Pancreas (tissue), 10 donors: ENCODE measurements around the gene PDLIM7. TPM values are rescaled to one million over a fixed set of nuclear protein-coding genes. Genes with fewer than 3 reads are reported as not detected.

Experiments used
- ATAC-seq, 4 donors: fragments of 200-7000 bp; cut with Tn5 transposase; one replicate each; pipeline versions ENCODE4 v1.8.0 to v1.9.1; 2020; ENCODE audit warnings: mild to moderate bottlenecking in 4 of 4, moderate library complexity in 4 of 4
- DNase-seq, 6 donors: peaks; one replicate each; pipeline ENCODE4 v3.0.0-alpha.2; 2020
- FAIRE-seq: peaks from 2 replicates; lab custom pipeline; 2012; peaks lifted over from hg19 to GRCh38; lab: Jason Lieb, UNC
- H3K27ac ChIP-seq, 4 donors: fragments of 200-600 bp; sonication (generic); 1 replicate in 3 of 4; 2 replicates in 1 of 4; pipeline versions ENCODE4 v1.5.0 to v1.8.0; 2020
- H3K27me3 ChIP-seq, 4 donors: fragments of 200-600 bp; one replicate each; pipeline ENCODE4 v1.8.0; 2021
- H3K36me3 ChIP-seq, 3 donors: fragments of 200-600 bp; sonication (generic) in 1 of 3; one replicate each; pipeline versions ENCODE4 v1.5.0 to v1.8.0; 2020 to 2021
- H3K4me1 ChIP-seq, 3 donors: fragments of 200-600 bp; one replicate each; pipeline ENCODE4 v1.8.0; 2021
- H3K4me3 ChIP-seq, 4 donors: fragments of 200-600 bp; sonication (generic) in 2 of 4; one replicate each; pipeline versions ENCODE4 v1.5.0 to v1.8.0; 2020 to 2021
- H3K9me3 ChIP-seq, 4 donors: fragments of 200-600 bp; one replicate each; pipeline ENCODE4 v1.8.0; 2021
- CTCF ChIP-seq, 4 donors: fragments of 200-600 bp; sonication (generic) in 3 of 4; IDR thresholded peaks; one replicate each; pipeline versions ENCODE4 v1.5.0 to v1.8.0; 2021; ENCODE audit warnings: antibody characterized with exemption in 4 of 4
- WGBS, 2 donors: extraction: QIAGEN DNeasy Blood & Tissue Kit; methylation state at CpG; one replicate each; pipeline ENCODE4 v1.1.7; 2013; 5-methylcytosine and 5-hydroxymethylcytosine counted together
- intact Hi-C, 3 donors: fragments of 100-400 bp; cut with DNase I; formaldehyde crosslinking; loops; one replicate each; pipeline versions ENCODE4 v1.11.1 to v1.14.2; 2022
- polyA plus RNA-seq, 2 donors: library from polyadenylated mRNA; stranded (reverse); fragments of 200-250 nt; gene quantifications; one replicate each; pipeline ENCODE4 v1.2.3, GENCODE V29; 2013
- total RNA-seq, 6 donors: library from RNA; stranded (reverse); fragmentation: NEBNext Ultra II Directional in 4 of 6; extraction: Animal tissue kit (Norgen Biotek cat#: 25700) in 4 of 6; gene quantifications; one replicate each; pipeline versions ENCODE4 v1.2.1 to v1.2.4, GENCODE V29; 2021 to 2023
- donor health status: healthy with polysubstance abuse.
- donor health status: DM: no; HTN: no; CAD: no; lungs with moderate emphysema.
- donor health status: DM: no; HTN: no; CAD: no.
- donor health status: control.
- donor health status: control.
- donor health status: Bipolar disorder and iron deficiency.
- donor health status: DM: yes; HTN: yes; CAD: no.
- donor health status: DM: no; HTN: no; CAD: no.
- donor health status: DM: no; HTN: no; CAD: no.
- donor health status: DM: yes; HTN: yes; CAD: no.

Gene PDLIM7
- total and polyA plus RNA-seq, 8 donors: 3.9 to 39.9 (median 11.2) TPM

GRCh38 chr5:177445052-177445916, 52.1 kb downstream of the PDLIM7 start:
- intact Hi-C loops: no loop called here
- no peak overlapping the region for H3K4me3 ChIP-seq
- H3K27ac ChIP-seq: no peak overlapping the region
- no peak for TF ChIP-seq CTCF (IDR thresholded peaks at IDR 0.05)
- H3K36me3 ChIP-seq: no peaks in the 10 kb centered on the region
- H3K27me3 ChIP-seq: no peaks in the 10 kb centered on the region
- no peak for FAIRE-seq
- peaks cover 4 to 12% (median 8%) of the 10 kb centered on the region in 3 donors for H3K4me1 ChIP-seq
- 45 to 47% methylated on average over 10 of the region's 10 CpGs for WGBS, 2 donors
- DNase-seq: no peak
- no peaks in the 10 kb centered on the region for H3K9me3 ChIP-seq
- ATAC-seq: no peak

- no peak overlapping the region for H3K27ac ChIP-seq
Measured at GRCh38 chr5:177444106-177445051, 53.0 kb downstream of the PDLIM7 start.

GRCh38 chr5:177443144-177443983, 54.0 kb downstream of the PDLIM7 start:
- Histone ChIP-seq H3K9me3 (no peaks in the 10 kb centered on the region), H3K27ac (no peak overlapping the region), H3K4me1 (peaks cover 4 to 12% (median 7%) of the 10 kb centered on the region in 3 donors), H3K27me3 (no peaks in the 10 kb centered on the region), H3K36me3 (no peaks in the 10 kb centered on the region), H3K4me3 (no peak overlapping the region)
- intact Hi-C loops: no loop called here
- 70 to 83% methylated on average over 15 of the region's 15 CpGs for WGBS, 2 donors
- no peak for TF ChIP-seq CTCF (IDR thresholded peaks at IDR 0.05)
- DNase-seq (peak in 5 of 6 donors; percentile 3 to 51 (median 26)), FAIRE-seq (no peak), ATAC-seq (no peak)

More at GRCh38 chr5:177444106-177445051, 53.0 kb downstream of the PDLIM7 start:
- ATAC-seq (no peak), DNase-seq (peak in 3 of 6 donors; percentile 3 to 23 (median 14)), FAIRE-seq (no peak)
- no peak overlapping the region for H3K4me3 ChIP-seq
- H3K9me3 ChIP-seq: no peaks in the 10 kb centered on the region
- 53 to 64% methylated on average over 7 of the region's 7 CpGs for WGBS, 2 donors
- no peaks in the 10 kb centered on the region for H3K27me3 ChIP-seq
- no peak for TF ChIP-seq CTCF (IDR thresholded peaks at IDR 0.05)
- intact Hi-C loops: no loop called here
- H3K36me3 ChIP-seq: no peaks in the 10 kb centered on the region
- H3K4me1 ChIP-seq: peaks cover 4 to 12% (median 8%) of the 10 kb centered on the region in 3 donors

- no peak for FAIRE-seq
Measured at GRCh38 chr5:177442066-177442826, 55.2 kb downstream of the PDLIM7 start.

More at GRCh38 chr5:177442066-177442826, 55.2 kb downstream of the PDLIM7 start:
- no peak overlapping the region for H3K4me3 ChIP-seq
- H3K9me3 ChIP-seq: no peaks in the 10 kb centered on the region
- TF ChIP-seq CTCF (IDR thresholded peaks at IDR 0.05): no peak
- no peak for ATAC-seq
- peak in 4 of 6 donors; percentile 15 to 60 (median 37) for DNase-seq
- 89 to 91% methylated on average over 19 to 20 of the region's 20 CpGs for WGBS, 2 donors
- H3K27ac ChIP-seq: no peak overlapping the region
- intact Hi-C loops: no loop called here
- no peaks in the 10 kb centered on the region for H3K36me3 ChIP-seq
- no peaks in the 10 kb centered on the region for H3K27me3 ChIP-seq
- peaks cover 0 to 3% (median 3%) of the 10 kb centered on the region in 3 donors for H3K4me1 ChIP-seq
